GM06990 (cell line): Measurements from ENCODE around the gene FTSJ1.

ENCODE experiments used
- DNase-seq: peaks from one replicate; pipeline ENCODE4 v3.0.0-alpha.2; 2011; ENCODE audit not compliant: insufficient read length; ENCODE audit errors: extremely low read depth
- H3K27me3 ChIP-seq: replicated peaks from 2 replicates; pipeline ENCODE4 v1.6.0; 2011; ENCODE audit warnings: low read length; ENCODE audit not compliant: control insufficient read depth, insufficient read depth
- H3K36me3 ChIP-seq: 2 replicates; pipeline ENCODE4 v1.5.1; 2011; ENCODE audit warnings: low read length; ENCODE audit not compliant: control insufficient read depth, insufficient read depth
- H3K4me3 ChIP-seq: replicated peaks from 2 replicates; pipeline ENCODE4 v1.5.1; 2011; ENCODE audit warnings: low read depth, mild to moderate bottlenecking, control low read depth, low read length
- CTCF ChIP-seq: IDR thresholded peaks from 2 replicates; pipeline ENCODE4 v1.5.1; 2011; ENCODE audit warnings: low read length, control low read depth, mild to moderate bottlenecking, inconsistent platforms; ENCODE audit not compliant: insufficient read depth, poor library complexity, severe bottlenecking

Gene FTSJ1

GRCh38 chrX:48496660-48497059 lies 20.7 kb downstream of the FTSJ1 start:
- TF ChIP-seq CTCF: no peak
- H3K36me3 ChIP-seq: no peaks in the 10 kb centered on the region
- H3K4me3 ChIP-seq: no peak overlapping the region
- no peaks in the 10 kb centered on the region for H3K27me3 ChIP-seq
- no peak for DNase-seq

- no peak overlapping the region for H3K4me3 ChIP-seq
- TF ChIP-seq CTCF: no peak
- H3K36me3 ChIP-seq: no peaks in the 10 kb centered on the region
- H3K27me3 ChIP-seq: no peaks in the 10 kb centered on the region
- DNase-seq: no peak
These were observed 21.9 kb downstream of the FTSJ1 start for GRCh38 chrX:48497871-48498270.

- Histone ChIP-seq H3K27me3 (no peaks in the 10 kb centered on the region), H3K4me3 (no peak overlapping the region), H3K36me3 (no peaks in the 10 kb centered on the region)
- TF ChIP-seq CTCF: no peak
- DNase-seq: no peak
These were observed 22.4 kb downstream of the FTSJ1 start for GRCh38 chrX:48498374-48498809.

- Histone ChIP-seq H3K4me3 (no peak overlapping the region), H3K36me3 (no peaks in the 10 kb centered on the region), H3K27me3 (no peaks in the 10 kb centered on the region)
- no peak for TF ChIP-seq CTCF
- no peak for DNase-seq
These were observed 28.3 kb downstream of the FTSJ1 start for GRCh38 chrX:48504261-48504660.

- TF ChIP-seq CTCF: no peak
- DNase-seq: no peak
- no peak overlapping the region for H3K4me3 ChIP-seq
- no peaks in the 10 kb centered on the region for H3K27me3 ChIP-seq
- no peaks in the 10 kb centered on the region for H3K36me3 ChIP-seq
These were observed 29.5 kb downstream of the FTSJ1 start for GRCh38 chrX:48505481-48505880.

GRCh38 chrX:48507246-48507645 lies 31.2 kb downstream of the FTSJ1 start:
- no peaks in the 10 kb centered on the region for H3K36me3 ChIP-seq
- TF ChIP-seq CTCF: no peak
- H3K27me3 ChIP-seq: no peaks in the 10 kb centered on the region
- no peak overlapping the region for H3K4me3 ChIP-seq
- DNase-seq: no peak
